Neural cell (in vitro differentiated cells): Measurements from ENCODE around the gene SLC6A6. TPM values are rescaled to one million over a fixed set of nuclear protein-coding genes. Genes with fewer than 3 reads are reported as not detected.
"Not testable (repeated sequence)": the region's sequence is repeated elsewhere in the genome, so short reads cannot be mapped to it uniquely, and the experiment has no call there.

Experiments used
- H2AFZ ChIP-seq: fragments of 200-600, 300-800 bp; sonication (generic), shearing (Covaris generic); 2 replicates; pipeline ENCODE4 v1.6.0; 2014; ENCODE audit warnings: low read depth, mild to moderate bottlenecking, antibody characterized with exemption, low read length, moderate library complexity
- H3F3A ChIP-seq: fragments of 200-600 bp; shearing (Covaris generic); 2 replicates; pipeline ENCODE4 v1.6.1; 2016; ENCODE audit warnings: mild to moderate bottlenecking, moderate library complexity, mixed read lengths, antibody characterized with exemption, low read length; ENCODE audit not compliant: insufficient read depth, poor library complexity, severe bottlenecking
- H3K27ac ChIP-seq: fragments of 200-600, 300-800 bp; sonication (generic), shearing (Covaris generic); 2 replicates; pipeline ENCODE4 v1.5.1; 2014; ENCODE audit warnings: mild to moderate bottlenecking, low read length, moderate library complexity
- H3K27me3 ChIP-seq: fragments of 300-800, 200-600 bp; sonication (generic), shearing (Covaris generic); 2 replicates; pipeline ENCODE4 v1.6.0; 2014; ENCODE audit warnings: mild to moderate bottlenecking, low read depth, low read length, moderate library complexity; ENCODE audit not compliant: insufficient read depth
- H3K36me3 ChIP-seq: fragments of 300-800, 200-600 bp; sonication (generic), shearing (Covaris generic); 2 replicates; pipeline ENCODE4 v1.5.1; 2014; ENCODE audit warnings: mild to moderate bottlenecking, antibody characterized with exemption, low read length, moderate library complexity; ENCODE audit not compliant: insufficient read depth
- H3K4me2 ChIP-seq: fragments of 300-800, 200-600 bp; sonication (generic), shearing (Covaris generic); 2 replicates; pipeline ENCODE4 v1.6.0; 2014; ENCODE audit warnings: mild to moderate bottlenecking, low read length
- H3K4me3 ChIP-seq: fragments of 300-800, 200-600 bp; sonication (generic), shearing (Covaris generic); 2 replicates; pipeline ENCODE4 v1.5.1; 2014; ENCODE audit warnings: mild to moderate bottlenecking, low read length, moderate library complexity
- H3K79me2 ChIP-seq: fragments of 200-600 bp; shearing (Covaris generic); replicated peaks from 2 replicates; pipeline ENCODE4 v1.6.0; 2014; ENCODE audit warnings: mild to moderate bottlenecking, low read length, moderate library complexity; ENCODE audit not compliant: insufficient read depth
- H3K9ac ChIP-seq: fragments of 300-800, 200-600 bp; sonication (generic), shearing (Covaris generic); 2 replicates; pipeline ENCODE4 v1.6.1; 2016; ENCODE audit warnings: mild to moderate bottlenecking, low read length, mixed read lengths
- H3K9me2 ChIP-seq: fragments of 200-600 bp; shearing (Covaris generic); 2 replicates; pipeline ENCODE4 v1.6.1; 2016; ENCODE audit warnings: mild to moderate bottlenecking, low read length, mixed read lengths; ENCODE audit not compliant: insufficient read depth
- H3K9me3 ChIP-seq: fragments of 200-600, 300-800 bp; sonication (generic), shearing (Covaris generic); 2 replicates; pipeline ENCODE4 v1.6.1; 2016; ENCODE audit warnings: mild to moderate bottlenecking, mixed run types, low read length, moderate library complexity, mixed read lengths
- H4K20me1 ChIP-seq: fragments of 200-600 bp; shearing (Covaris generic); 2 replicates; pipeline ENCODE4 v1.6.1; 2016; ENCODE audit warnings: mild to moderate bottlenecking, mixed run types; ENCODE audit not compliant: insufficient read depth
- CTCF ChIP-seq: fragments of 450-650 bp; IDR thresholded peaks from 2 replicates; pipeline ENCODE4 v1.5.1; 2014; ENCODE audit warnings: antibody characterized with exemption, mild to moderate bottlenecking, moderate library complexity; ENCODE audit not compliant: poor library complexity, severe bottlenecking
- EP300 ChIP-seq: fragments of 450-650 bp; conservative IDR thresholded peaks from 2 replicates; pipeline ENCODE4 v1.6.1; 2014; ENCODE audit warnings: antibody characterized with exemption, mild to moderate bottlenecking, moderate library complexity; ENCODE audit not compliant: poor library complexity, severe bottlenecking
- EZH2 ChIP-seq: fragments of 200-600, 300-800 bp; shearing (Covaris generic), sonication (generic); IDR thresholded peaks from 2 replicates; pipeline ENCODE4 v1.6.1; 2014; ENCODE audit warnings: antibody characterized with exemption, low read length, borderline replicate concordance, mild to moderate bottlenecking; ENCODE audit not compliant: insufficient read depth, poor library complexity, severe bottlenecking
- MXI1 ChIP-seq: fragments of 450-650 bp; conservative IDR thresholded peaks from 2 replicates; pipeline ENCODE4 v1.6.1; 2014; ENCODE audit warnings: antibody characterized with exemption, mild to moderate bottlenecking; ENCODE audit not compliant: poor library complexity, severe bottlenecking
- POLR2AphosphoS5 ChIP-seq: IDR thresholded peaks from 2 replicates; pipeline ENCODE4 v1.6.1; 2012
- RAD21 ChIP-seq: fragments of 450-650 bp; conservative IDR thresholded peaks from 2 replicates; pipeline ENCODE4 v1.6.1; 2014; ENCODE audit warnings: antibody characterized with exemption, mild to moderate bottlenecking, moderate library complexity
- REST ChIP-seq: IDR thresholded peaks from 2 replicates; pipeline ENCODE4 v1.6.1; 2012; ENCODE audit warnings: borderline replicate concordance
- SMC3 ChIP-seq: fragments of 450-650 bp; conservative IDR thresholded peaks from 2 replicates; pipeline ENCODE4 v1.6.1; 2014; ENCODE audit warnings: antibody characterized with exemption, mild to moderate bottlenecking, moderate library complexity; ENCODE audit not compliant: poor library complexity
- TAF1 ChIP-seq: IDR thresholded peaks from 2 replicates; pipeline ENCODE4 v1.6.1; 2012; ENCODE audit warnings: low read depth
- polyA plus RNA-seq: library from polyadenylated mRNA; depleted of rRNA; stranded (reverse); fragments of >200 nt; gene quantifications from 2 replicates; pipeline ENCODE4 v1.2.3, GENCODE V29; 2014

The SLC6A6 gene
- polyA plus RNA-seq, 1 donor from 2014 or later = 15.9 TPM

- Histone ChIP-seq H3K27ac (no peak overlapping the region), H3K9me3 (no peaks in the 10 kb centered on the region), H2AFZ (no peak overlapping the region), H3K4me2 (no peak overlapping the region), H3F3A (no peaks in the 10 kb centered on the region), H3K4me3 (no peak overlapping the region), H3K9ac (no peak overlapping the region), H3K27me3 (no peaks in the 10 kb centered on the region), H4K20me1 (no peaks in the 10 kb centered on the region), H3K79me2 (no peaks in the 10 kb centered on the region), H3K36me3 (no peaks in the 10 kb centered on the region), H3K9me2 (no peaks in the 10 kb centered on the region)
- TF ChIP-seq EP300 = no peak
- TF ChIP-seq REST = no peak
- TF ChIP-seq EZH2 = no peak
- TF ChIP-seq MXI1 = no peak
- TF ChIP-seq CTCF = no peak
Observed at GRCh38 chr3:14435175-14436014, 33.0 kb downstream of the SLC6A6 start.

- no peaks in the 10 kb centered on the region for H3K36me3 ChIP-seq
- H3K9ac ChIP-seq = no peak overlapping the region
- no peaks in the 10 kb centered on the region for H4K20me1 ChIP-seq
- no peak overlapping the region for H3K4me3 ChIP-seq
- H3K4me2 ChIP-seq = no peak overlapping the region
- H3K27me3 ChIP-seq = no peaks in the 10 kb centered on the region
- no peaks in the 10 kb centered on the region for H3K9me2 ChIP-seq
- H3F3A ChIP-seq = no peaks in the 10 kb centered on the region
- TF ChIP-seq SMC3 = no peak
- TF ChIP-seq REST = no peak
- no peak for TF ChIP-seq CTCF
- TF ChIP-seq POLR2AphosphoS5 = no peak
- no peak for TF ChIP-seq MXI1
- no peak for TF ChIP-seq TAF1
- no peak for TF ChIP-seq EP300
- TF ChIP-seq RAD21 = no peak
- no peak for TF ChIP-seq EZH2
- no peaks in the 10 kb centered on the region for H3K79me2 ChIP-seq
- H3K9me3 ChIP-seq = no peaks in the 10 kb centered on the region
- no peak overlapping the region for H3K27ac ChIP-seq
- no peak overlapping the region for H2AFZ ChIP-seq
Observed at GRCh38 chr3:14436954-14437281, 34.5 kb downstream of the SLC6A6 start.

DNA sequence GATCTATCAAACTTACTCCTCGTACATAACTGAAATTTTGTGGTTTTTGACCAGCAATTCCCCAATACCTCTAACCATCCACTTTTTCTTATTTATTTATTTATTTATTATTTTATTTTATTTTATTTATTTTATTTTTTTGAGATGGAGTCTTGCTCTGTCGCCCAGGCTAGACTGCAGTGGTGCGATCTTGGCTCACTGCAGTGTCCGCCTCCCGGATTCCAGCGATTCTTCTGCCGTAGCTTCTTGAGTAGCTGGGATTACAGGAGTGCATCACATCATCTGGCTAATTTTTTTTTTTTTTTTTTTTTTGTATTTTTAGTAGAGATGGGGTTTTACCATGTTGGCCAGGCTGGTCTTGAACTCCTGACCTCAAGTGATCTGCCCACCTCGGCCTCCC, 35.3 kb downstream of the SLC6A6 start:
- H3F3A ChIP-seq, H3K4me2 ChIP-seq, H3K27me3 ChIP-seq, H3K9me3 ChIP-seq, H2AFZ ChIP-seq, H3K4me3 ChIP-seq, H3K79me2 ChIP-seq, H3K27ac ChIP-seq, H3K36me3 ChIP-seq, H3K9ac ChIP-seq, H3K9me2 ChIP-seq, H4K20me1 ChIP-seq: not testable (repeated sequence)
